HEK293 (cell line): ENCODE data around the gene EYA2.

Experiments used
- CTCF ChIA-PET: fragments of 350-600 bp; formaldehyde crosslinking; extraction: SDS; loops from one replicate; lab custom pipeline; 2021; ENCODE audit warnings: antibody characterized with exemption; lab: Yijun Ruan, JAX
- POLR2A ChIA-PET: fragments of 300-600 bp; formaldehyde crosslinking; extraction: SDS; loops from one replicate; lab custom pipeline; 2020; ENCODE audit warnings: antibody characterized with exemption, inconsistent platforms; lab: Yijun Ruan, JAX
- H3K27ac ChIP-seq: fragments of 200-500 bp; sonication (Bioruptor generic); 2 replicates; pipeline ENCODE4 v1.5.1; 2014; ENCODE audit warnings: low read depth, low read length, control low read depth, inconsistent platforms; ENCODE audit errors: extremely low read depth
- H3K36me3 ChIP-seq, 2 experiments: fragments of 200-500 bp in 1 of 2; sonication (Bioruptor generic) in 1 of 2; 1 replicate in 1 of 2; 2 replicates in 1 of 2; pipeline ENCODE4 v1.5.1; 2014 to 2017; ENCODE audit warnings: inconsistent platforms in 2 of 2, low read length in 2 of 2; ENCODE audit not compliant: control insufficient read depth in 2 of 2, insufficient read depth in 1 of 2
- H3K4me1 ChIP-seq: fragments of 200-500 bp; sonication (Bioruptor generic); 2 replicates; pipeline ENCODE4 v1.5.1; 2014; ENCODE audit warnings: mild to moderate bottlenecking, low read length, inconsistent platforms; ENCODE audit not compliant: control insufficient read depth, insufficient read depth
- H3K4me3 ChIP-seq: 2 replicates; pipeline ENCODE4 v1.5.1; 2011; ENCODE audit warnings: low read depth, mild to moderate bottlenecking, control low read depth, low read length, moderate library complexity
- H3K9me3 ChIP-seq: fragments of 200-500 bp; sonication (Bioruptor generic); 2 replicates; pipeline ENCODE4 v1.5.1; 2014; ENCODE audit warnings: low read depth, low read length, inconsistent platforms; ENCODE audit not compliant: control insufficient read depth, insufficient read depth
- GLI4 ChIP-seq: fragments of 450-650 bp; formaldehyde crosslinking; IDR thresholded peaks from 2 replicates; pipeline ENCODE4 v1.5.1; 2016; ENCODE audit warnings: missing biosample characterization, missing genetic modification characterization
- KLF7 ChIP-seq: fragments of 450-650 bp; formaldehyde crosslinking; IDR thresholded peaks from 2 replicates; pipeline ENCODE4 v1.5.1; 2016; ENCODE audit warnings: missing biosample characterization, missing genetic modification characterization, borderline replicate concordance
- ZBTB17 ChIP-seq: fragments of 450-650 bp; formaldehyde crosslinking; IDR thresholded peaks from 2 replicates; pipeline ENCODE4 v1.5.1; 2016; ENCODE audit warnings: missing biosample characterization, missing genetic modification characterization
- ZBTB7A ChIP-seq: fragments of 450-650 bp; formaldehyde crosslinking; IDR thresholded peaks from 2 replicates; pipeline ENCODE4 v1.5.1; 2016; ENCODE audit warnings: low read depth, missing biosample characterization, missing genetic modification characterization
- ZEB2 ChIP-seq: fragments of 450-650 bp; formaldehyde crosslinking; IDR thresholded peaks from 2 replicates; pipeline ENCODE4 v1.5.1; 2016; ENCODE audit warnings: missing biosample characterization, missing genetic modification characterization
- ZNF335 ChIP-seq: fragments of 450-650 bp; formaldehyde crosslinking; conservative IDR thresholded peaks from 2 replicates; pipeline ENCODE4 v1.5.1; 2016; ENCODE audit warnings: missing biosample characterization, missing genetic modification characterization
- ZNF341 ChIP-seq: fragments of 450-650 bp; formaldehyde crosslinking; IDR thresholded peaks from 2 replicates; pipeline ENCODE4; 2016; ENCODE audit warnings: low read depth, missing biosample characterization, missing genetic modification characterization
- ZNF350 ChIP-seq: fragments of 450-650 bp; formaldehyde crosslinking; IDR thresholded peaks from 2 replicates; pipeline ENCODE4 v1.5.0; 2017; ENCODE audit warnings: missing biosample characterization, mild to moderate bottlenecking, missing genetic modification characterization
- ZNF354C ChIP-seq: fragments of 450-650 bp; formaldehyde crosslinking; IDR thresholded peaks from 2 replicates; pipeline ENCODE4 v1.5.1; 2016; ENCODE audit warnings: missing biosample characterization, missing genetic modification characterization, low read depth, borderline replicate concordance
- ZNF391 ChIP-seq: fragments of 450-650 bp; formaldehyde crosslinking; IDR thresholded peaks from 2 replicates; pipeline ENCODE4 v1.5.1; 2016; ENCODE audit warnings: low read depth, missing biosample characterization, missing genetic modification characterization, borderline replicate concordance
- ZNF394 ChIP-seq: fragments of 450-650 bp; formaldehyde crosslinking; IDR thresholded peaks from 2 replicates; pipeline ENCODE4 v1.5.1; 2016; ENCODE audit warnings: missing biosample characterization, missing genetic modification characterization, mild to moderate bottlenecking, moderate library complexity, borderline replicate concordance
- ZNF529 ChIP-seq: fragments of 450-650 bp; formaldehyde crosslinking; IDR thresholded peaks from 2 replicates; pipeline ENCODE4 v1.5.1; 2017; ENCODE audit warnings: missing genetic modification characterization, missing biosample characterization; ENCODE audit not compliant: insufficient replicate concordance
- ZNF558 ChIP-seq: fragments of 450-650 bp; formaldehyde crosslinking; IDR thresholded peaks from 2 replicates; pipeline ENCODE4 v1.5.1; 2016; ENCODE audit warnings: missing biosample characterization, missing genetic modification characterization
- ZNF623 ChIP-seq: fragments of 450-650 bp; formaldehyde crosslinking; IDR thresholded peaks from 2 replicates; pipeline ENCODE4 v1.5.1; 2016; ENCODE audit warnings: missing biosample characterization, missing genetic modification characterization
- ZNF664 ChIP-seq: fragments of 450-650 bp; formaldehyde crosslinking; IDR thresholded peaks from 2 replicates; pipeline ENCODE4 v1.5.1; 2016; ENCODE audit warnings: missing biosample characterization, missing genetic modification characterization
- ZNF670 ChIP-seq: fragments of 450-650 bp; formaldehyde crosslinking; IDR thresholded peaks from 2 replicates; pipeline ENCODE4 v1.5.1; 2016; ENCODE audit warnings: missing biosample characterization, missing genetic modification characterization, low read depth
- ZNF768 ChIP-seq: fragments of 450-650 bp; formaldehyde crosslinking; IDR thresholded peaks from 2 replicates; pipeline ENCODE4 v1.5.1; 2018; ENCODE audit warnings: missing biosample characterization, mild to moderate bottlenecking, missing genetic modification characterization
- ZNF830 ChIP-seq: fragments of 450-650 bp; IDR thresholded peaks from 2 replicates; pipeline ENCODE4 v1.5.0; 2018; ENCODE audit warnings: missing biosample characterization, missing genetic modification characterization, low read depth, mild to moderate bottlenecking, moderate library complexity
- ZSCAN16 ChIP-seq: fragments of 450-650 bp; formaldehyde crosslinking; IDR thresholded peaks from 2 replicates; pipeline ENCODE4 v1.5.1; 2016; ENCODE audit warnings: missing biosample characterization, missing genetic modification characterization
- TF ChIP-seq, protein P1 (sequence below): fragments of 450-650 bp; formaldehyde crosslinking; conservative IDR thresholded peaks from 2 replicates; pipeline ENCODE4 v1.5.1; 2016; ENCODE audit warnings: low read depth, missing biosample characterization, missing genetic modification characterization

The EYA2 gene

DNA sequence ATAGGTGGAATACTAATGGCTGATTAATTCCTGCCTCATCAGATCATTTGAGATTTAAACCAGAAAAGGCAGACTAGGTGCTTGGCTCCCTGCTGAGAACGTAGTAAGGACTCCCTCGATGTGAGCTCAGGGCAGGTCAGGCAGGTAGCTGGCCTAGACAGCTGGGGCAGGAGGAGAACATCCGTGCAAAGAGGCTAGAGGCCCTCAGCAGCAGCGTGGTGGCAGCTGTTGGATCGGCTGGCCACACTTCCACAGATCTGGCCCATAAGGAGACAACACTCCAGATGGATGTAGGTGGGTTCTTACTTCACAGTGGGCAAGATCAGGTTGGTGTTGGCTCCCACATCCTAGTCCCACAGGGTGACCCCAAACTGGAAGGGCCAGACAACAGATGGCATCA lies 38.5 kb downstream of the EYA2 start:
- Histone ChIP-seq H3K36me3 (no peaks in the 10 kb centered on the region), H3K4me3 (no peak overlapping the region), H3K9me3 (no peaks in the 10 kb centered on the region), H3K27ac (no peak overlapping the region), H3K4me1 (no peaks in the 10 kb centered on the region)
- POLR2A ChIA-PET, result no interaction called here
- CTCF ChIA-PET, result no interaction called here
- TF ChIP-seq ZNF341 (tag by site-specific recombination) (peak; percentile 75), ZNF670 (tag by site-specific recombination) (no peak)

DNA sequence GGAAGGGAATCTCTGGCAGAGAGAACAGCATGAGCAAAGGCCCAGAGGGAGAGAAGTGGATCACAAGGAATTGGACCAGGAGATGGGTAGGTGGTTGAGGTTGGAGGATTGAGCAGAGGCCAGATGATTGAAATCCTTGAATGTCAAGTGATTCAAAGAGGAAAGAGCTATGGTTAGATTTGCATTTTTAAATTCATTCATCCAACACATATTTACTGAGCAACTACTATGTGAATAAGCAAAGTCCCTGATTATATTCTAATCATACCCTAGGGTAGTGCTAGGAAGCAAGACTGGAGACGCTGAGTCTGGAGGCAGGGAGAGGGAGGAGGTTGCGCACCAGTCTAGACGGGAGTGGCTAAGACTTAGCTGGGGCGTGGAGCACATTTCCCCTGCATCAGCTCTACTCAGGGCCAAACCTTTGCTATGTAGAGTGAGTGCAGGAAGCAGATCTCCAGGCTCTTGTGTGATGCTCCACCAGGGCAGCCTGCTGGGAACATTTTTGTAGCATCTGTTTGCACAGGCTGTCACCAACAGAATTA lies 40.2 kb downstream of the EYA2 start:
- Histone ChIP-seq H3K36me3 (no peaks in the 10 kb centered on the region), H3K27ac (no peak overlapping the region), H3K4me1 (no peaks in the 10 kb centered on the region), H3K9me3 (no peaks in the 10 kb centered on the region), H3K4me3 (no peak overlapping the region)
- CTCF ChIA-PET, result no interaction called here
- POLR2A ChIA-PET, result no interaction called here
- TF ChIP-seq ZNF664 (tag by site-specific recombination) (peak; percentile 82), ZNF391 (tag by site-specific recombination) (no peak), ZNF529 (tag by site-specific recombination) (no peak), ZNF623 (tag by site-specific recombination) (peak; percentile 13; the same call in 1 of the 2 replicates)

DNA sequence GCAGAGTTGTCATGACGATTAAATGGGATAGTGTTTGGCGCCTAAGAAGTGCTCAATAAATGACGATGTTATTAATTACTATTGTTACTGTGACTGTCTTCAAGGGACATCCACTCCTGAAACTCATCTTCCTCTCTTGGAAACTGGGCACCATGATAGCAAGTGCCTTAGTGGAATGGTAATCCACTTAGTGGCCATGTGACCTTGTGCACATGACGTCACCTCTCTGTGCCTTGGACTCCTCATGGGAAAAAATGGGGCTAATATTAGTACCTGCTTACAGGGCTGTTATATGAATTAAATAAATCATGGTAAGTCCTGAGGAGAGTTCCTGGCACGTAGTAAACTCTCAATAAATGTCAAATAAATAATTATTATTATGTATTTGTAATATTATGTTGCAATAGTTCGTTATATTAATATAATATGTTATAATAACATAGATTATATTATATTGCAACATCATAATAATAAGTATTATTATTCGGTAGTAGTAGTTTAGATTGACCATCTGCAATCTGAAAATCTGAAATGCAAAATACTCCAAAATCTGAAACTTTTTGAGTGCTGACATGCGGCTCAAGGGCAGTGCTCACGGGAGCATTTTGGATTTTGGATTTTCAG lies 40.9 kb downstream of the EYA2 start:
- Histone ChIP-seq H3K4me3 (no peak overlapping the region), H3K4me1 (no peaks in the 10 kb centered on the region), H3K9me3 (no peaks in the 10 kb centered on the region), H3K27ac (no peak overlapping the region), H3K36me3 (no peaks in the 10 kb centered on the region)
- CTCF ChIA-PET, result no interaction called here
- TF ChIP-seq GLI4 (tag by site-specific recombination), result no peak
- no peak for TF ChIP-seq ZSCAN16 (tag by site-specific recombination)
- TF ChIP-seq ZBTB17 (tag by site-specific recombination), result no peak
- TF ChIP-seq ZNF529 (tag by site-specific recombination), result no peak
- TF ChIP-seq ZNF335 (tag by site-specific recombination), result no peak
- TF ChIP-seq ZNF394, result no peak
- TF ChIP-seq KLF7, result no peak
- TF ChIP-seq ZNF830, result no peak
- POLR2A ChIA-PET, result no interaction called here

DNA sequence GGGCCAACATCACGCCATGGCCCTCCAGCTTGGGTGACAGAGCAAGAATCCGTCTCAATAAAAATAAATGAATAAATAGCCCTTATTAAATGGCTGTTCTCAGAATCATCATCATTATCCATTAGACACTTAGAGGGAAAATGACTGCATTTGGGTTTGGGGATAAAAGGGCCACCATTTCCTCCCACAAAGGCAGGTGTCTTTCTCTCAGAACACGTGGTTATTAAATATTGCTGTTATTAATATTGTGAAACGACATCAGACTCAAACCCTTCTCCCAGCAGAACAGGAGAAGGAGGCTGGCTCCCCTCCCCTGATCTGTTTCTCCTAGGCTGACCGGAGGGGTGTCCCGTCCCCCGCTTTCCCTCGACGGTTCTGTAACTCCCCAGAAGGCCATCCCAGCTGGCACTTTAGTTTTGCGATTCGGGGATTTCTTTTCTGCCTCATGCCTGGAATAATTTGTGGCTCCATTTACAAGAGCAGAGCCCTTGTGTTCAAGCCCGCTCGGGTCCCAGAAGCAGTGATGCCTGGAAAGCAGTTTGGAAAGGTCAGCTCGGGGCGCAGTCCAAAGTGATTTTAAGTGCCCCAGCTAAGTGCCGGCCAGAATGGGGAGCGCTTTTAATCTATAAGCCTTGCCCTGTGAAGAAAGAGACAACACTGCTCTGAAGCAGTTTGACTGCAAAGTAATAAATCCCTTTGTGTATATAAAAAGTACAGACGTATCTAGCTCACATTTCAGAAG lies 41.9 kb downstream of the EYA2 start:
- no peaks in the 10 kb centered on the region for H3K9me3 ChIP-seq
- H3K4me1 ChIP-seq, result no peaks in the 10 kb centered on the region
- CTCF ChIA-PET, result no interaction called here
- POLR2A ChIA-PET, result no interaction called here
- no peak for TF ChIP-seq ZEB2 (tag by site-specific recombination)
- H3K27ac ChIP-seq, result no peak overlapping the region
- H3K36me3 ChIP-seq, result no peaks in the 10 kb centered on the region
- no peak overlapping the region for H3K4me3 ChIP-seq

DNA sequence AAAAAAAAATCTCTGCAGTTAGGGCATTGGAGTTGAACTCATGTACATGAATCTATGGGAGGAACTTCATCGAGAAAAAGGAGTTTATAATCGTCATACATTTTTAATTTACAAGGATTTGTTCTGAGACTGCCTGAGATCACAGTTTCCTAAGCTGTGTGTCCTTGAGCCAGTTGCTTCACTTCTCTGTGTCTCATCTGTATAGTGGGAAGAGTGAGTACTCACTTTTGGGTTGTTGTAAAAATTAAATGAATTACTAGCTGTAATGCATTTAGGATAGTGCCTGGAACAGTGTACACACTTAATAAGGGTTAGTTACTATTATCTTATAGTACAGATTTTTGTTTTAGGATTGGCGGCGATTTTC lies 42.5 kb downstream of the EYA2 start:
- Histone ChIP-seq H3K27ac (no peak overlapping the region), H3K9me3 (no peaks in the 10 kb centered on the region), H3K36me3 (no peaks in the 10 kb centered on the region), H3K4me1 (no peaks in the 10 kb centered on the region), H3K4me3 (no peak overlapping the region)
- ChIA-PET POLR2A (no interaction called here), CTCF (no interaction called here)
- TF ChIP-seq, protein P1, sequence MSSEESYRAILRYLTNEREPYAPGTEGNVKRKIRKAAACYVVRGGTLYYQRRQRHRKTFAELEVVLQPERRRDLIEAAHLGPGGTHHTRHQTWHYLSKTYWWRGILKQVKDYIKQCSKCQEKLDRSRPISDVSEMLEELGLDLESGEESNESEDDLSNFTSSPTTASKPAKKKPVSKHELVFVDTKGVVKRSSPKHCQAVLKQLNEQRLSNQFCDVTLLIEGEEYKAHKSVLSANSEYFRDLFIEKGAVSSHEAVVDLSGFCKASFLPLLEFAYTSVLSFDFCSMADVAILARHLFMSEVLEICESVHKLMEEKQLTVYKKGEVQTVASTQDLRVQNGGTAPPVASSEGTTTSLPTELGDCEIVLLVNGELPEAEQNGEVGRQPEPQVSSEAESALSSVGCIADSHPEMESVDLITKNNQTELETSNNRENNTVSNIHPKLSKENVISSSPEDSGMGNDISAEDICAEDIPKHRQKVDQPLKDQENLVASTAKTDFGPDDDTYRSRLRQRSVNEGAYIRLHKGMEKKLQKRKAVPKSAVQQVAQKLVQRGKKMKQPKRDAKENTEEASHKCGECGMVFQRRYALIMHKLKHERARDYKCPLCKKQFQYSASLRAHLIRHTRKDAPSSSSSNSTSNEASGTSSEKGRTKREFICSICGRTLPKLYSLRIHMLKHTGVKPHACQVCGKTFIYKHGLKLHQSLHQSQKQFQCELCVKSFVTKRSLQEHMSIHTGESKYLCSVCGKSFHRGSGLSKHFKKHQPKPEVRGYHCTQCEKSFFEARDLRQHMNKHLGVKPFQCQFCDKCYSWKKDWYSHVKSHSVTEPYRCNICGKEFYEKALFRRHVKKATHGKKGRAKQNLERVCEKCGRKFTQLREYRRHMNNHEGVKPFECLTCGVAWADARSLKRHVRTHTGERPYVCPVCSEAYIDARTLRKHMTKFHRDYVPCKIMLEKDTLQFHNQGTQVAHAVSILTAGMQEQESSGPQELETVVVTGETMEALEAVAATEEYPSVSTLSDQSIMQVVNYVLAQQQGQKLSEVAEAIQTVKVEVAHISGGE (tag by site-specific recombination), result no peak
- TF ChIP-seq ZNF768 (tag by site-specific recombination) (0 out of 2 replicates have a peak, but pooled peaks have one; percentile 30), ZNF558 (no peak), ZNF354C (tag by site-specific recombination) (no peak), ZNF350 (no peak), ZBTB7A (no peak)
